Activated CD8-positive, alpha-beta T cell treated with anti-CD3 and anti-CD28 coated beads, Interleukin-2, amount 10 ng/mL, durations not matched to agents 7 days and 5 days (primary cell): ENCODE results near the gene DOCK3. TPM values are rescaled to one million over a fixed set of nuclear protein-coding genes. Genes with fewer than 3 reads are reported as not detected.
A peak's percentile ranks its signal among the peaks of the same experiment; 100 is the strongest.
"Not testable (repeated sequence)": the region's sequence is repeated elsewhere in the genome, so short reads cannot be mapped to it uniquely, and the experiment has no call there.

ENCODE experiments used
- ATAC-seq: fragments of 150-1000 bp; cut with Tn5 transposase; one replicate; pipeline ENCODE4 v1.10.0; 2021; ENCODE audit warnings: moderate library complexity
- CTCF ChIA-PET: fragments of 350-600 bp; sonication (Branson Sonifier 250); formaldehyde crosslinking; loops from one replicate; lab custom pipeline; 2021; ENCODE audit warnings: antibody characterized with exemption; lab: Charles Lee
- POLR2A ChIA-PET: fragments of 350-600 bp; sonication (Branson Sonifier 250); formaldehyde crosslinking; loops from one replicate; lab custom pipeline; 2021; ENCODE audit warnings: antibody characterized with exemption; lab: Charles Lee
- DNase-seq: peaks from one replicate; pipeline ENCODE4 v3.0.0-alpha.2; 2020
- H3K27ac Mint-ChIP-seq: one replicate; pipeline ENCODE4 v1.8.0; 2021; ENCODE audit warnings: mild to moderate bottlenecking, mixed read lengths
- H3K27me3 Mint-ChIP-seq: one replicate; pipeline ENCODE4 v1.8.0; 2021; ENCODE audit warnings: low read depth, mixed read lengths
- H3K36me3 Mint-ChIP-seq: one replicate; pipeline ENCODE4 v1.8.0; 2021; ENCODE audit warnings: low read depth, mixed read lengths
- H3K4me1 Mint-ChIP-seq: one replicate; pipeline ENCODE4 v1.8.0; 2021; ENCODE audit warnings: low read depth, mixed read lengths
- H3K4me3 Mint-ChIP-seq: one replicate; pipeline ENCODE4 v1.8.0; 2021; ENCODE audit warnings: mild to moderate bottlenecking, mixed read lengths
- H3K9me3 Mint-ChIP-seq: one replicate; pipeline ENCODE4 v1.8.0; 2022; ENCODE audit warnings: mixed read lengths; ENCODE audit not compliant: insufficient read depth
- total RNA-seq, 2 experiments: library from RNA; stranded (reverse); gene quantifications; one replicate each; pipeline ENCODE4 v1.2.3, GENCODE V29; 2021

Gene DOCK3
- total RNA-seq, 2 experiments from 2014 or later: 3.2 to 3.4 TPM

GRCh38 chr3:50961386-50961785 lies 286.7 kb downstream of the DOCK3 start:
- H3K9me3 Mint-ChIP-seq: no peaks in the 10 kb centered on the region
- H3K27ac Mint-ChIP-seq: no peak overlapping the region
- ChIA-PET CTCF (no interaction called here), POLR2A (no interaction called here)
- DNase-seq (no peak), ATAC-seq (no peak)
- H3K36me3 Mint-ChIP-seq: no peaks in the 10 kb centered on the region
- H3K4me3 Mint-ChIP-seq: no peak overlapping the region
- no peaks in the 10 kb centered on the region for H3K4me1 Mint-ChIP-seq
- peaks cover 23% of the 10 kb centered on the region for H3K27me3 Mint-ChIP-seq

- ATAC-seq: peak; percentile 97
- Mint-ChIP-seq H3K27me3 (no peaks in the 10 kb centered on the region), H3K4me3 (no peak overlapping the region), H3K9me3 (no peaks in the 10 kb centered on the region), H3K27ac (peak overlapping the region; percentile 43), H3K36me3 (peaks cover 1% of the 10 kb centered on the region), H3K4me1 (peaks cover 16% of the 10 kb centered on the region)
- ChIA-PET POLR2A (no interaction called here), CTCF (interaction anchor here (0.7 to 3.5 kb wide), 34 partner anchors 9 to 711 kb away, joined by 3 to 50 read pairs (median 4); partner anchors contain the start of gene MAPKAPK3)
- DNase-seq: peak; percentile 72
These were observed 296.8 kb downstream of the DOCK3 start for GRCh38 chr3:50971487-50971924.

- no peak for DNase-seq
- no peaks in the 10 kb centered on the region for H3K27me3 Mint-ChIP-seq
- H3K9me3 Mint-ChIP-seq: no peaks in the 10 kb centered on the region
- H3K4me1 Mint-ChIP-seq: peaks cover 16% of the 10 kb centered on the region
- CTCF ChIA-PET: interaction anchor here (0.7 to 3.5 kb wide), 33 partner anchors 8 to 710 kb away, joined by 3 to 50 read pairs (median 4); partner anchors contain the start of gene MAPKAPK3
- no peak overlapping the region for H3K4me3 Mint-ChIP-seq
- H3K36me3 Mint-ChIP-seq: peaks cover 1% of the 10 kb centered on the region
- POLR2A ChIA-PET: no interaction called here
- ATAC-seq: no peak
- no peak overlapping the region for H3K27ac Mint-ChIP-seq
These were observed 297.3 kb downstream of the DOCK3 start for GRCh38 chr3:50972029-50972428.

GRCh38 chr3:50978586-50978985 lies 303.9 kb downstream of the DOCK3 start:
- POLR2A ChIA-PET, CTCF ChIA-PET, H3K9me3 Mint-ChIP-seq, H3K4me3 Mint-ChIP-seq, H3K27ac Mint-ChIP-seq, DNase-seq, H3K27me3 Mint-ChIP-seq, ATAC-seq, H3K4me1 Mint-ChIP-seq, H3K36me3 Mint-ChIP-seq: not testable (repeated sequence)

- ChIA-PET CTCF (interaction anchor here (0.8 to 2.2 kb wide), 2 partner anchors 7 to 393 kb away, joined by 3 to 13 read pairs; no protein-coding TSS in a partner anchor), POLR2A (no interaction called here)
- no peaks in the 10 kb centered on the region for H3K4me1 Mint-ChIP-seq
- ATAC-seq (no peak), DNase-seq (no peak)
- H3K4me3 Mint-ChIP-seq: no peak overlapping the region
- H3K27me3 Mint-ChIP-seq: peaks cover 4% of the 10 kb centered on the region
- no peak overlapping the region for H3K27ac Mint-ChIP-seq
- H3K36me3 Mint-ChIP-seq: no peaks in the 10 kb centered on the region
- no peaks in the 10 kb centered on the region for H3K9me3 Mint-ChIP-seq
These were observed 304.4 kb downstream of the DOCK3 start for GRCh38 chr3:50978991-50979667.

- POLR2A ChIA-PET: no interaction called here
- no peak overlapping the region for H3K4me3 Mint-ChIP-seq
- H3K4me1 Mint-ChIP-seq: no peaks in the 10 kb centered on the region
- H3K36me3 Mint-ChIP-seq: no peaks in the 10 kb centered on the region
- CTCF ChIA-PET: interaction anchor here (1.2 kb wide), 1 partner anchor 11 kb away, joined by 5 read pairs; no protein-coding TSS in a partner anchor
- H3K27me3 Mint-ChIP-seq: peaks cover 4% of the 10 kb centered on the region
- H3K27ac Mint-ChIP-seq: no peak overlapping the region
- DNase-seq: no peak
- ATAC-seq: no peak
- H3K9me3 Mint-ChIP-seq: no peaks in the 10 kb centered on the region
These were observed 308.0 kb downstream of the DOCK3 start for GRCh38 chr3:50982540-50983325.

- ChIA-PET CTCF (no interaction called here), POLR2A (no interaction called here)
- Mint-ChIP-seq H3K9me3 (no peaks in the 10 kb centered on the region), H3K4me3 (no peak overlapping the region), H3K27me3 (peaks cover 4% of the 10 kb centered on the region), H3K36me3 (no peaks in the 10 kb centered on the region), H3K27ac (no peak overlapping the region), H3K4me1 (no peaks in the 10 kb centered on the region)
- DNase-seq (no peak), ATAC-seq (no peak)
These were observed 309.2 kb downstream of the DOCK3 start for GRCh38 chr3:50983887-50984286.

- peaks cover 10% of the 10 kb centered on the region for H3K9me3 Mint-ChIP-seq
- POLR2A ChIA-PET: no interaction called here
- no peak overlapping the region for H3K27ac Mint-ChIP-seq
- no peaks in the 10 kb centered on the region for H3K36me3 Mint-ChIP-seq
- H3K4me1 Mint-ChIP-seq: no peaks in the 10 kb centered on the region
- H3K4me3 Mint-ChIP-seq: no peak overlapping the region
- CTCF ChIA-PET: no interaction called here
- no peaks in the 10 kb centered on the region for H3K27me3 Mint-ChIP-seq
- DNase-seq: no peak
- ATAC-seq: no peak
These were observed 311.2 kb downstream of the DOCK3 start for GRCh38 chr3:50985893-50986292.

- no peaks in the 10 kb centered on the region for H3K36me3 Mint-ChIP-seq
- DNase-seq (no peak), ATAC-seq (no peak)
- peaks cover 12% of the 10 kb centered on the region for H3K9me3 Mint-ChIP-seq
- no peaks in the 10 kb centered on the region for H3K27me3 Mint-ChIP-seq
- ChIA-PET CTCF (no interaction called here), POLR2A (interaction anchor here (0.6 kb wide), 1 partner anchor 297 kb away, joined by 3 read pairs; no protein-coding TSS in a partner anchor)
- no peak overlapping the region for H3K27ac Mint-ChIP-seq
- no peak overlapping the region for H3K4me3 Mint-ChIP-seq
- no peaks in the 10 kb centered on the region for H3K4me1 Mint-ChIP-seq
These were observed 312.0 kb downstream of the DOCK3 start for GRCh38 chr3:50986726-50987125.

GRCh38 chr3:50994537-50994936 lies 319.8 kb downstream of the DOCK3 start:
- DNase-seq (no peak), ATAC-seq (no peak)
- Mint-ChIP-seq H3K27ac (no peak overlapping the region), H3K27me3 (no peaks in the 10 kb centered on the region), H3K4me1 (no peaks in the 10 kb centered on the region), H3K9me3 (peaks cover 13% of the 10 kb centered on the region), H3K4me3 (no peak overlapping the region), H3K36me3 (no peaks in the 10 kb centered on the region)
- CTCF ChIA-PET: no interaction called here
- POLR2A ChIA-PET: no interaction called here

- no peak for ATAC-seq
- ChIA-PET POLR2A (no interaction called here), CTCF (no interaction called here)
- Mint-ChIP-seq H3K36me3 (no peaks in the 10 kb centered on the region), H3K9me3 (peaks cover 6% of the 10 kb centered on the region), H3K4me3 (no peak overlapping the region), H3K4me1 (no peaks in the 10 kb centered on the region), H3K27me3 (no peaks in the 10 kb centered on the region), H3K27ac (no peak overlapping the region)
- DNase-seq: no peak
These were observed 320.5 kb downstream of the DOCK3 start for GRCh38 chr3:50995085-50995824.
